Measurements from ENCODE around the gene LDLRAD4.

Gene LDLRAD4

GRCh38 chr18:13431886-13432285 lies 213.3 kb downstream of the LDLRAD4 start:
- no peak for DNase-seq (ENCODE audit: low spot score)

- DNase-seq (ENCODE audit: low spot score): no peak
Observed at GRCh38 chr18:13433125-13433524, 214.6 kb downstream of the LDLRAD4 start.

GRCh38 chr18:13433685-13434084 lies 215.1 kb downstream of the LDLRAD4 start:
- no peak for DNase-seq (ENCODE audit: low spot score)

GRCh38 chr18:13434854-13435253 lies 216.3 kb downstream of the LDLRAD4 start:
- no peak for DNase-seq (ENCODE audit: low spot score)

- DNase-seq (ENCODE audit: low spot score): peak; percentile 11
Observed at GRCh38 chr18:13435586-13436333, 217.2 kb downstream of the LDLRAD4 start.

GRCh38 chr18:13436576-13436975 lies 218.0 kb downstream of the LDLRAD4 start:
- DNase-seq (ENCODE audit: low spot score): no peak

- no peak for DNase-seq (ENCODE audit: low spot score)
Observed at GRCh38 chr18:13437034-13437433, 218.5 kb downstream of the LDLRAD4 start.

- DNase-seq (ENCODE audit: low spot score): no peak
Observed at GRCh38 chr18:13437796-13438506, 219.4 kb downstream of the LDLRAD4 start.

- DNase-seq (ENCODE audit: low spot score): no peak
Observed at GRCh38 chr18:13438507-13439056, 220.0 kb downstream of the LDLRAD4 start.

- no peak for DNase-seq (ENCODE audit: low spot score)
Observed at GRCh38 chr18:13439461-13439860, 220.9 kb downstream of the LDLRAD4 start.

GRCh38 chr18:13440277-13441248 lies 222.0 kb downstream of the LDLRAD4 start:
- DNase-seq (ENCODE audit: low spot score): no peak

GRCh38 chr18:13441736-13442135 lies 223.2 kb downstream of the LDLRAD4 start:
- DNase-seq (ENCODE audit: low spot score): no peak

GRCh38 chr18:13442451-13442850 lies 223.9 kb downstream of the LDLRAD4 start:
- no peak for DNase-seq (ENCODE audit: low spot score)

- DNase-seq (ENCODE audit: low spot score): no peak
Observed at GRCh38 chr18:13443552-13443951, 225.0 kb downstream of the LDLRAD4 start.

- DNase-seq (ENCODE audit: low spot score): no peak
Observed at GRCh38 chr18:13444430-13445240, 226.1 kb downstream of the LDLRAD4 start.

GRCh38 chr18:13445241-13445897 lies 226.8 kb downstream of the LDLRAD4 start:
- no peak for DNase-seq (ENCODE audit: low spot score)

GRCh38 chr18:13446024-13446423 lies 227.5 kb downstream of the LDLRAD4 start:
- DNase-seq (ENCODE audit: low spot score): no peak

- no peak for DNase-seq (ENCODE audit: low spot score)
Observed at GRCh38 chr18:13446610-13447461, 228.3 kb downstream of the LDLRAD4 start.

- DNase-seq (ENCODE audit: low spot score): no peak
Observed at GRCh38 chr18:13447621-13448334, 229.2 kb downstream of the LDLRAD4 start.
